ENCODE measurements around the gene DCDC2.
"Not testable (repeated sequence)": the region's sequence is repeated elsewhere in the genome, so short reads cannot be mapped to it uniquely, and the experiment has no call there.

The DCDC2 gene

GRCh38 chr6:24378473-24379097, 20.7 kb upstream of the DCDC2 start:
- no peak for DNase-seq (ENCODE audit: low read depth)

- no peak for DNase-seq (ENCODE audit: low read depth)
Observed at GRCh38 chr6:24376871-24377270, 19.0 kb upstream of the DCDC2 start.

GRCh38 chr6:24374612-24375011, 16.8 kb upstream of the DCDC2 start:
- no peak for DNase-seq (ENCODE audit: low read depth)

- DNase-seq (ENCODE audit: low read depth): not testable (repeated sequence)
Observed at GRCh38 chr6:24365103-24365633, 7.3 kb upstream of the DCDC2 start.

GRCh38 chr6:24362363-24362762, 4.5 kb upstream of the DCDC2 start:
- DNase-seq (ENCODE audit: low read depth): not testable (repeated sequence)

- DNase-seq (ENCODE audit: low read depth): peak; percentile 69
Observed at GRCh38 chr6:24359640-24360454, 2.0 kb upstream of the DCDC2 start.

- DNase-seq (ENCODE audit: low read depth): no peak
Observed at GRCh38 chr6:24358219-24358821, 461 bp upstream of the DCDC2 start.

GRCh38 chr6:24356310-24356973, 1.4 kb downstream of the DCDC2 start:
- DNase-seq (ENCODE audit: low read depth): no peak

GRCh38 chr6:24355393-24355792, 2.5 kb downstream of the DCDC2 start:
- DNase-seq (ENCODE audit: low read depth): no peak

- no peak for DNase-seq (ENCODE audit: low read depth)
Observed at GRCh38 chr6:24353861-24354260, 4.0 kb downstream of the DCDC2 start.

- DNase-seq (ENCODE audit: low read depth): no peak
Observed at GRCh38 chr6:24352434-24352833, 5.4 kb downstream of the DCDC2 start.

GRCh38 chr6:24344976-24345375, 12.9 kb downstream of the DCDC2 start:
- no peak for DNase-seq (ENCODE audit: low read depth)

GRCh38 chr6:24340998-24341938, 16.6 kb downstream of the DCDC2 start:
- no peak for DNase-seq (ENCODE audit: low read depth)

GRCh38 chr6:24339932-24340331, 17.9 kb downstream of the DCDC2 start:
- DNase-seq (ENCODE audit: low read depth): no peak

- no peak for DNase-seq (ENCODE audit: low read depth)
Observed at GRCh38 chr6:24334285-24334684, 23.6 kb downstream of the DCDC2 start.

- DNase-seq (ENCODE audit: low read depth): no peak
Observed at GRCh38 chr6:24332317-24332716, 25.5 kb downstream of the DCDC2 start.

GRCh38 chr6:24330137-24330732, 27.6 kb downstream of the DCDC2 start:
- DNase-seq (ENCODE audit: low read depth): no peak

- DNase-seq (ENCODE audit: low read depth): no peak
Observed at GRCh38 chr6:24329451-24329850, 28.4 kb downstream of the DCDC2 start.

GRCh38 chr6:24329022-24329421, 28.8 kb downstream of the DCDC2 start:
- DNase-seq (ENCODE audit: low read depth): no peak

- DNase-seq (ENCODE audit: low read depth): no peak
Observed at GRCh38 chr6:24327756-24328155, 30.1 kb downstream of the DCDC2 start.

GRCh38 chr6:24325978-24326377, 31.9 kb downstream of the DCDC2 start:
- DNase-seq (ENCODE audit: low read depth): no peak
